GM19372 (cell line): Measurements from ENCODE around the gene EP400.

Source experiments
- ATAC-seq: cut with Tn5 transposase; IDR thresholded peaks from one replicate; pipeline ENCODE4 v1.9.1; 2021; ENCODE audit warnings: mild to moderate bottlenecking, low read depth, moderate library complexity; ENCODE audit not compliant: unreplicated experiment

The EP400 gene

GRCh38 chr12:131922772-131923171 lies 27.0 kb upstream of the EP400 start:
- no peak for ATAC-seq

GRCh38 chr12:131923260-131923659 lies 26.5 kb upstream of the EP400 start:
- peak; percentile 72 for ATAC-seq

GRCh38 chr12:131927110-131928079 lies 22.3 kb upstream of the EP400 start:
- ATAC-seq = no peak

GRCh38 chr12:131928080-131928710 lies 21.5 kb upstream of the EP400 start:
- peak; percentile 3 for ATAC-seq

- peak; percentile 64 for ATAC-seq
These were observed 20.8 kb upstream of the EP400 start, which contains the start of gene PUS1 for GRCh38 chr12:131928711-131929580. Gene PUS1, plus strand, starts transcription at chr12:131929276. Its CDS starts 447 bp downstream, at chr12:131929723.

GRCh38 chr12:131929581-131930456 lies 19.9 kb upstream of the EP400 start:
- ATAC-seq = no peak

GRCh38 chr12:131930510-131930909 lies 19.2 kb upstream of the EP400 start:
- no peak for ATAC-seq

GRCh38 chr12:131933387-131933786 lies 16.4 kb upstream of the EP400 start:
- ATAC-seq = no peak

GRCh38 chr12:131934535-131934934 lies 15.2 kb upstream of the EP400 start:
- no peak for ATAC-seq

- no peak for ATAC-seq
These were observed 11.7 kb upstream of the EP400 start for GRCh38 chr12:131938082-131938481.

- no peak for ATAC-seq
These were observed 10.7 kb upstream of the EP400 start for GRCh38 chr12:131939007-131939406.

GRCh38 chr12:131940141-131940547 lies 9.6 kb upstream of the EP400 start:
- ATAC-seq = no peak

- no peak for ATAC-seq
These were observed 8.4 kb upstream of the EP400 start for GRCh38 chr12:131941116-131941986.

- no peak for ATAC-seq
These were observed 7.8 kb upstream of the EP400 start for GRCh38 chr12:131941987-131942341.

GRCh38 chr12:131942671-131943070 lies 7.1 kb upstream of the EP400 start:
- no peak for ATAC-seq

- no peak for ATAC-seq
These were observed 6.4 kb upstream of the EP400 start for GRCh38 chr12:131943389-131943788.

GRCh38 chr12:131943876-131944275 lies 5.9 kb upstream of the EP400 start:
- no peak for ATAC-seq

GRCh38 chr12:131944601-131945251 lies 5.0 kb upstream of the EP400 start:
- ATAC-seq = no peak
